Osteoblast (primary cell): ENCODE measurements around the gene GC. TPM values are rescaled to one million over a fixed set of nuclear protein-coding genes. Genes with fewer than 3 reads are reported as not detected.

Source experiments
- DNase-seq: peaks from one replicate; pipeline ENCODE4 v3.0.0; 2011; ENCODE audit warnings: low spot score, mixed read lengths; ENCODE audit not compliant: insufficient read length; ENCODE audit errors: missing footprints
- H2AFZ ChIP-seq: 2 replicates; pipeline ENCODE4 v1.6.0; 2011; ENCODE audit warnings: mild to moderate bottlenecking, low read length
- H3K27ac ChIP-seq: 2 replicates; pipeline ENCODE4 v1.5.1; 2011; ENCODE audit warnings: mild to moderate bottlenecking, low read depth, low read length, moderate library complexity
- H3K27me3 ChIP-seq: 2 replicates; pipeline ENCODE4 v1.6.0; 2012; ENCODE audit warnings: mild to moderate bottlenecking, control low read depth, inconsistent platforms, low read length, moderate library complexity; ENCODE audit not compliant: insufficient read depth
- H3K36me3 ChIP-seq: 2 replicates; pipeline ENCODE4 v1.5.1; 2011; ENCODE audit warnings: mild to moderate bottlenecking, low read length, control low read depth, moderate library complexity; ENCODE audit not compliant: insufficient read depth
- H3K4me1 ChIP-seq: 2 replicates; pipeline ENCODE4 v1.5.1; 2011; ENCODE audit warnings: mild to moderate bottlenecking, low read length, control low read depth, moderate library complexity; ENCODE audit not compliant: insufficient read depth
- H3K4me2 ChIP-seq: 2 replicates; pipeline ENCODE4 v1.6.0; 2011; ENCODE audit warnings: mild to moderate bottlenecking, low read length; ENCODE audit not compliant: insufficient read depth
- H3K4me3 ChIP-seq: fragments of 200-600 bp; sonication (generic); 3 replicates; pipeline ENCODE4 v1.5.1; 2012; ENCODE audit warnings: mild to moderate bottlenecking, low read length, inconsistent platforms; ENCODE audit not compliant: insufficient read depth
- H3K79me2 ChIP-seq: 2 replicates; pipeline ENCODE4 v1.6.0; 2012; ENCODE audit warnings: mild to moderate bottlenecking, low read length, control low read depth, inconsistent platforms; ENCODE audit not compliant: insufficient read depth
- H3K9me3 ChIP-seq: 2 replicates; pipeline ENCODE4 v1.5.1; 2011; ENCODE audit warnings: low read depth, low read length, control low read depth
- H4K20me1 ChIP-seq: 2 replicates; pipeline ENCODE4 v1.6.0; 2012; ENCODE audit warnings: mild to moderate bottlenecking, low read length, control low read depth; ENCODE audit not compliant: insufficient read depth
- CTCF ChIP-seq: IDR thresholded peaks from 2 replicates; pipeline ENCODE4 v1.5.1; 2011; ENCODE audit warnings: mild to moderate bottlenecking, low read depth, low read length, moderate library complexity; ENCODE audit errors: extremely low read depth
- total RNA-seq: library from RNA; depleted of rRNA; stranded (reverse); fragments of >200 nt; gene quantifications from 2 replicates; pipeline ENCODE4 v1.2.3, GENCODE V29; 2012

Gene GC
- total RNA-seq, 1 donor: not detected

GRCh38 chr4:71698141-71698540 lies 85.7 kb downstream of the GC start:
- Histone ChIP-seq H3K9me3 (no peaks in the 10 kb centered on the region), H3K27me3 (peaks cover 21% of the 10 kb centered on the region), H4K20me1 (no peaks in the 10 kb centered on the region), H3K4me2 (no peak overlapping the region), H2AFZ (no peak overlapping the region), H3K79me2 (no peaks in the 10 kb centered on the region), H3K27ac (no peak overlapping the region), H3K36me3 (no peaks in the 10 kb centered on the region), H3K4me3 (no peak overlapping the region), H3K4me1 (no peaks in the 10 kb centered on the region)
- TF ChIP-seq CTCF: no peak
- no peak for DNase-seq

- no peak overlapping the region for H2AFZ ChIP-seq
- no peak overlapping the region for H3K4me2 ChIP-seq
- peak; percentile 45 for DNase-seq
- H3K79me2 ChIP-seq: no peaks in the 10 kb centered on the region
- H3K4me1 ChIP-seq: no peaks in the 10 kb centered on the region
- no peak overlapping the region for H3K4me3 ChIP-seq
- no peak overlapping the region for H3K27ac ChIP-seq
- no peaks in the 10 kb centered on the region for H3K9me3 ChIP-seq
- no peak for TF ChIP-seq CTCF
- peaks cover 18% of the 10 kb centered on the region for H3K27me3 ChIP-seq
- no peaks in the 10 kb centered on the region for H3K36me3 ChIP-seq
- H4K20me1 ChIP-seq: no peaks in the 10 kb centered on the region
Observed at GRCh38 chr4:71697031-71697430, 86.8 kb downstream of the GC start.

- no peaks in the 10 kb centered on the region for H3K36me3 ChIP-seq
- no peaks in the 10 kb centered on the region for H4K20me1 ChIP-seq
- no peak overlapping the region for H3K27ac ChIP-seq
- no peaks in the 10 kb centered on the region for H3K4me1 ChIP-seq
- H3K79me2 ChIP-seq: no peaks in the 10 kb centered on the region
- no peak overlapping the region for H3K4me3 ChIP-seq
- no peak for DNase-seq
- no peaks in the 10 kb centered on the region for H3K9me3 ChIP-seq
- H3K27me3 ChIP-seq: peaks cover 7% of the 10 kb centered on the region
- no peak overlapping the region for H3K4me2 ChIP-seq
- no peak for TF ChIP-seq CTCF
- H2AFZ ChIP-seq: no peak overlapping the region
Observed at GRCh38 chr4:71694961-71695360, 88.9 kb downstream of the GC start.

- DNase-seq: no peak
- no peak for TF ChIP-seq CTCF
- Histone ChIP-seq H3K27ac (no peak overlapping the region), H3K27me3 (peaks cover 7% of the 10 kb centered on the region), H3K4me1 (no peaks in the 10 kb centered on the region), H3K79me2 (no peaks in the 10 kb centered on the region), H3K4me3 (no peak overlapping the region), H3K36me3 (no peaks in the 10 kb centered on the region), H2AFZ (no peak overlapping the region), H3K9me3 (no peaks in the 10 kb centered on the region), H3K4me2 (no peak overlapping the region), H4K20me1 (no peaks in the 10 kb centered on the region)
Observed at GRCh38 chr4:71692963-71693362, 90.9 kb downstream of the GC start.
